KMS-11 (cell line): ENCODE results near the gene ABHD17A.

Source experiments
- H2AFZ ChIP-seq: fragments of 200-600 bp; sonication (generic); 2 replicates; pipeline ENCODE4 v1.6.1; 2016; ENCODE audit warnings: antibody characterized with exemption, mixed run types, low read depth
- H3K27ac ChIP-seq: fragments of 200-600 bp; sonication (generic); 2 replicates; pipeline ENCODE4 v1.6.1; 2016; ENCODE audit warnings: mild to moderate bottlenecking, mixed run types
- H3K27me3 ChIP-seq: fragments of 200-600 bp; sonication (generic); 2 replicates; pipeline ENCODE4 v1.6.1; 2017; ENCODE audit warnings: mild to moderate bottlenecking, low read depth, mixed run types, moderate library complexity; ENCODE audit not compliant: insufficient read depth
- H3K36me3 ChIP-seq: fragments of 200-600 bp; sonication (generic); 2 replicates; pipeline ENCODE4 v1.6.1; 2017; ENCODE audit warnings: mild to moderate bottlenecking, mixed run types; ENCODE audit not compliant: insufficient read depth
- H3K4me1 ChIP-seq: fragments of 200-600 bp; sonication (generic); 2 replicates; pipeline ENCODE4 v1.6.1; 2016; ENCODE audit warnings: mild to moderate bottlenecking, low read depth, mixed run types; ENCODE audit not compliant: poor library complexity, severe bottlenecking
- H3K4me2 ChIP-seq: fragments of 200-600 bp; sonication (generic); 2 replicates; pipeline ENCODE4 v1.7.0; 2016; ENCODE audit warnings: mild to moderate bottlenecking, mixed run types
- H3K4me3 ChIP-seq: fragments of 200-600 bp; sonication (generic); IDR thresholded peaks from 2 replicates; pipeline ENCODE4 v1.6.1; 2017; ENCODE audit warnings: low read depth, low read length, mixed read lengths; ENCODE audit not compliant: insufficient read depth
- H3K79me2 ChIP-seq: fragments of 200-600 bp; sonication (generic); 2 replicates; pipeline ENCODE4 v1.6.1; 2016; ENCODE audit warnings: low read depth, mixed run types; ENCODE audit not compliant: insufficient read depth
- H3K9ac ChIP-seq: fragments of 200-600 bp; sonication (generic); 2 replicates; pipeline ENCODE4 v1.6.1; 2016; ENCODE audit warnings: mild to moderate bottlenecking, mixed run types
- H4K20me1 ChIP-seq: fragments of 200-600 bp; sonication (generic); 2 replicates; pipeline ENCODE4 v1.6.1; 2016; ENCODE audit warnings: mild to moderate bottlenecking, mixed run types; ENCODE audit not compliant: insufficient read depth
- CTCF ChIP-seq: fragments of 200-600 bp; sonication (generic); conservative IDR thresholded peaks from 2 replicates; pipeline ENCODE4 v1.6.1; 2017; ENCODE audit warnings: low read depth, mild to moderate bottlenecking, antibody characterized with exemption, low read length, moderate library complexity, mixed read lengths

Gene ABHD17A

GRCh38 chr19:1902923-1903322, 17.6 kb upstream of the ABHD17A start:
- H3K27ac ChIP-seq = no peak overlapping the region
- no peaks in the 10 kb centered on the region for H3K27me3 ChIP-seq
- H3K4me1 ChIP-seq = peaks cover 27% of the 10 kb centered on the region
- H3K4me3 ChIP-seq = no peak overlapping the region
- H4K20me1 ChIP-seq = no peaks in the 10 kb centered on the region
- no peak overlapping the region for H2AFZ ChIP-seq
- H3K36me3 ChIP-seq = no peaks in the 10 kb centered on the region
- no peak for TF ChIP-seq CTCF
- H3K79me2 ChIP-seq = peaks cover 18% of the 10 kb centered on the region; the same call in 1 of the 2 replicates
- H3K4me2 ChIP-seq = no peak overlapping the region
- no peak overlapping the region for H3K9ac ChIP-seq

- H3K9ac ChIP-seq = no peak overlapping the region
- H4K20me1 ChIP-seq = no peaks in the 10 kb centered on the region
- H2AFZ ChIP-seq = no peak overlapping the region
- H3K27me3 ChIP-seq = no peaks in the 10 kb centered on the region
- TF ChIP-seq CTCF = no peak
- no peak overlapping the region for H3K4me2 ChIP-seq
- no peak overlapping the region for H3K27ac ChIP-seq
- H3K36me3 ChIP-seq = no peaks in the 10 kb centered on the region
- peaks cover 33% of the 10 kb centered on the region for H3K4me1 ChIP-seq
- H3K79me2 ChIP-seq = peaks cover 8% of the 10 kb centered on the region; the same call in 1 of the 2 replicates
- no peak overlapping the region for H3K4me3 ChIP-seq
Observed at GRCh38 chr19:1901940-1902404, 16.7 kb upstream of the ABHD17A start.

GRCh38 chr19:1896508-1896907, 11.2 kb upstream of the ABHD17A start:
- H3K36me3 ChIP-seq = no peaks in the 10 kb centered on the region
- no peak overlapping the region for H3K9ac ChIP-seq
- H3K4me1 ChIP-seq = peaks cover 10% of the 10 kb centered on the region
- H4K20me1 ChIP-seq = no peaks in the 10 kb centered on the region
- TF ChIP-seq CTCF = no peak
- no peak overlapping the region for H3K4me2 ChIP-seq
- no peaks in the 10 kb centered on the region for H3K79me2 ChIP-seq
- no peak overlapping the region for H3K27ac ChIP-seq
- no peak overlapping the region for H2AFZ ChIP-seq
- H3K4me3 ChIP-seq = no peak overlapping the region
- H3K27me3 ChIP-seq = no peaks in the 10 kb centered on the region

GRCh38 chr19:1893791-1894190, 8.5 kb upstream of the ABHD17A start:
- no peaks in the 10 kb centered on the region for H4K20me1 ChIP-seq
- TF ChIP-seq CTCF = no peak
- H3K4me1 ChIP-seq = peaks cover 10% of the 10 kb centered on the region

More at GRCh38 chr19:1893791-1894190, 8.5 kb upstream of the ABHD17A start:
- no peak overlapping the region for H3K9ac ChIP-seq
- H3K27ac ChIP-seq = no peak overlapping the region
- no peak overlapping the region for H3K4me3 ChIP-seq
- H3K36me3 ChIP-seq = no peaks in the 10 kb centered on the region
- no peak overlapping the region for H3K4me2 ChIP-seq
- H2AFZ ChIP-seq = no peak overlapping the region
- H3K27me3 ChIP-seq = no peaks in the 10 kb centered on the region
- no peaks in the 10 kb centered on the region for H3K79me2 ChIP-seq
